ENCODE measurements around the gene ZDHHC11B. TPM values are rescaled to one million over a fixed set of nuclear protein-coding genes. Genes with fewer than 3 reads are reported as not detected.
A peak's percentile ranks its signal among the peaks of the same experiment; 100 is the strongest.

The ZDHHC11B gene
- total and polyA plus RNA-seq, 12 donors: 4.7 to 46.6 (median 10.3) TPM

GRCh38 chr5:676699-677076 is 107.8 kb downstream of the ZDHHC11B start:
- WGBS, 2 donors: 94 to 96% methylated on average over 48 of the region's 48 CpGs
- Histone ChIP-seq H3K9me3 (no peaks in the 10 kb centered on the region), H3K36me3 (no peaks in the 10 kb centered on the region), H3K4me3 (no peak overlapping the region), H3K27ac (no peak overlapping the region), H3K4me1 (peaks cover 25 to 37% (median 31%) of the 10 kb centered on the region in 9 donors), H3K27me3 (peaks cover 0 to 21% (median 0%) of the 10 kb centered on the region in 7 donors)
- intact Hi-C loops (cut with DNase I): loop anchor here in 1 of 10 donors (10.0 kb wide), 1 partner anchor 108 kb away; the partner anchor contains the start of gene ZDHHC11B
- ATAC-seq: no peak
- TF ChIP-seq, protein P1, sequence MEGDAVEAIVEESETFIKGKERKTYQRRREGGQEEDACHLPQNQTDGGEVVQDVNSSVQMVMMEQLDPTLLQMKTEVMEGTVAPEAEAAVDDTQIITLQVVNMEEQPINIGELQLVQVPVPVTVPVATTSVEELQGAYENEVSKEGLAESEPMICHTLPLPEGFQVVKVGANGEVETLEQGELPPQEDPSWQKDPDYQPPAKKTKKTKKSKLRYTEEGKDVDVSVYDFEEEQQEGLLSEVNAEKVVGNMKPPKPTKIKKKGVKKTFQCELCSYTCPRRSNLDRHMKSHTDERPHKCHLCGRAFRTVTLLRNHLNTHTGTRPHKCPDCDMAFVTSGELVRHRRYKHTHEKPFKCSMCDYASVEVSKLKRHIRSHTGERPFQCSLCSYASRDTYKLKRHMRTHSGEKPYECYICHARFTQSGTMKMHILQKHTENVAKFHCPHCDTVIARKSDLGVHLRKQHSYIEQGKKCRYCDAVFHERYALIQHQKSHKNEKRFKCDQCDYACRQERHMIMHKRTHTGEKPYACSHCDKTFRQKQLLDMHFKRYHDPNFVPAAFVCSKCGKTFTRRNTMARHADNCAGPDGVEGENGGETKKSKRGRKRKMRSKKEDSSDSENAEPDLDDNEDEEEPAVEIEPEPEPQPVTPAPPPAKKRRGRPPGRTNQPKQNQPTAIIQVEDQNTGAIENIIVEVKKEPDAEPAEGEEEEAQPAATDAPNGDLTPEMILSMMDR (IDR thresholded peaks at IDR 0.05): no peak
- DNase-seq: no peak

DNA sequence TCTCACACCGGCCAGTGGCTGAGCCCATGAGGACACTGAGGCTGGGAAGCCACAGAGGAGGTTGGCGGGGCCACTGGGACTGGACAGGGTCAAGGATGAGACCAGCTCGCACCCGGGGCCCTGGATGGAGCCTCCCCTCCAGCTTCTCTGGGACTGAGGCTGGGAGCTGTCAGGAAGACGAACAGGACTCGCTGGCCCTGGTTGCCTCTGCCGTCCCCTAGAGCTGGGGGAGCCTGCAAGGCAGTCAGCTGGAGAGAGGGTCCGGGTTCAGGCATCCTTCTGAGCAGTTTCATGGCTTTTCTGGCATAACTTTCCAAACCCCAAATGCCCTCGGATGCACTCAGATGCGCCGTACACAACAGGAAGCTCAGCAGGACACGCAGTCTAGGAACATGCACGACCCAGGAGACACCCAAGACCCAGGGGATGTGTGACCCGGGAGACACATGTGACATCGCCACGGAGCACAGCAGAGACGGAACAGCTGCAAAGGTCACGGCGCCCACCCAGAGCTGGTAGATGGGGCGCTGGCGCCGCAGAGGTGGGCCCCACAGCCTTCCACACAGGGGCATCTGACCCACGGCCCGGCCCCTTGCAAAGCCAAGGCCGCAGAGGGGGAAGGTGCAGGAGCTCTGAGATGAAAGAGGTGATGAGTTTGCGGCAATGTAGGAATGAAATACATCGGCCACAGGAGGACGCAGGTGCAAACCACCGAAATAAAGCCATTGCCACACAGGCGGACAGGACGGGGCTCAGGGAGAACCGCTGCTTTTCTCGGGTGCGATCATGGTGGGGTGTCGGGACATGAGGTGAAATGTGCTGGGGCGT is 108.4 kb downstream of the ZDHHC11B start:
- H3K4me3 ChIP-seq: no peak overlapping the region
- TF ChIP-seq, protein P1 (IDR thresholded peaks at IDR 0.05): no peak
- ATAC-seq (no peak), DNase-seq (no peak)
- intact Hi-C loops (cut with DNase I): loop anchor here in 1 of 10 donors (10.0 kb wide), 1 partner anchor 109 kb away; the partner anchor contains the start of gene ZDHHC11B
- no peaks in the 10 kb centered on the region for H3K9me3 ChIP-seq
- H3K36me3 ChIP-seq: no peaks in the 10 kb centered on the region
- no peak overlapping the region for H3K27ac ChIP-seq
- H3K4me1 ChIP-seq: peaks cover 25 to 43% (median 37%) of the 10 kb centered on the region in 9 donors
- H3K27me3 ChIP-seq: peaks cover 0 to 25% (median 0%) of the 10 kb centered on the region in 7 donors
- 77 to 84% methylated on average over 36 of the region's 36 CpGs for WGBS, 2 donors

DNA sequence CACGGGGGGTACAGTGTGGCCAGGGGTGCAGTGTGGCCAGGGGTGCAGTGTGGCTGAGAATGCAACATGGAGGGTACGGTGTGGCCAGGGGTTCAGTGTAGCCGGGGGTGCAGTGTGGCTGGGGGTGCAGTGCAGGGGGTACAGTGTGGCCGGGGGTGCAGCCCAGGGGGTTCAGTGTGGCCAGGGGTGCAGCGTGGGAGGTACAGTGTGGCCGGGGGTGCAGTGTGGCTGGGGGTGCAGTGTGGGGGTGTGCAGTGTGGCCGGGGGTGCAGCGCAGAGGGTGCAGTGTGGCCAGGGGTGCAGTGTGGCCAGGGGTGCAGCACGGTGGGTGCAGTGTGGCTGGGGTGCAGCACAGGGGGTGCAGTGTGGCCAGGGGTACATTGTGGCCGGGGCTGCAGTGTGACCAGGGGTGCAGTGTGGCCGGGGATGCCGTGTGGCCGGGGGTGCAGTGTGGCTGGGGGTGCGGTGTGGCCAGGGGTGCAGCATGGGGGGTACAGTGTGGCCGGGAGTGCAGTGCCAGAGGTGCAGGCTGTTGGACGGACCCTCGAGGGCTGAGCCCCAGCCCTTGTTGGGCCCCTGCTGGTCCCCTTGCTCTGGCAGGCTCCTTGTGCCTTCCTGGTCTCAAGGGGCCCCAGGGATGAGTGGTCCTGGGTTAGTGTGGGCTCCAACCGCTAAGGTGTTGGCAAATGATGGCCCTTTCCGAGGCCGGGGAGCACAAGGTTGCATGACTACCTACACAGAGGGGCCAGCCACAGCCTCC is 109.2 kb downstream of the ZDHHC11B start:
- Histone ChIP-seq H3K27me3 (peaks cover 0 to 25% (median 0%) of the 10 kb centered on the region in 7 donors), H3K27ac (peak overlapping the region in 1 of 10 donors; percentile 76), H3K4me3 (no peak overlapping the region), H3K36me3 (no peaks in the 10 kb centered on the region), H3K4me1 (peaks cover 25 to 45% (median 37%) of the 10 kb centered on the region in 9 donors), H3K9me3 (no peaks in the 10 kb centered on the region)
- intact Hi-C loops (cut with DNase I): loop anchor here in 1 of 10 donors (10.0 kb wide), 1 partner anchor 110 kb away; the partner anchor contains the start of gene ZDHHC11B
- TF ChIP-seq, protein P1 (IDR thresholded peaks at IDR 0.05): no peak
- ATAC-seq (no peak), DNase-seq (peak in 1 of 2 donors; percentile 3)
- 83 to 90% methylated on average over 20 of the region's 20 CpGs for WGBS, 2 donors

DNA sequence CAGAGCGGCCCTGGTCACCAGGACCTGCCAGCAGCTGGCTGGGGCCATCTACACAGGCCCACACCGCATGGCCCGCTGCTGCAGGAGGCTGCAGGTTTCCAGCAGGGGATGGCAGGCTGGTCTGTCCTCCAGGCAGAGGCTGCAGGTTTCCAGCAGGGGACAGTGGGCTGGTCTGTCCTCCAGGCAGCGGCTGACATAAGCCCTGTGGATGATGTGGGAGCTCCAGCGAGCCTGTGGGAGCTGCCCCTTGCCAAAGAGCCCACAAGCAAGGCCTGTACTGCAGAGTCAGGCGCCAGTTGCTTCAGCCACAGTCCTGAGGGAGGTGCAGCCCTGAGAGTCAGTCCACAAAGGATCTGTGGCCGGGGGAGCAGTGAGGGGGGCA is 109.9 kb downstream of the ZDHHC11B start:
- Histone ChIP-seq H3K27ac (peak overlapping the region in 8 of 10 donors; percentile 48 to 83 (median 70)), H3K9me3 (no peaks in the 10 kb centered on the region), H3K4me3 (no peak overlapping the region), H3K4me1 (peaks cover 25 to 45% (median 37%) of the 10 kb centered on the region in 9 donors), H3K27me3 (peaks cover 0 to 25% (median 0%) of the 10 kb centered on the region in 7 donors), H3K36me3 (no peaks in the 10 kb centered on the region)
- TF ChIP-seq, protein P1 (IDR thresholded peaks at IDR 0.05): peak in 1 of 9 donors; percentile 17
- intact Hi-C loops (cut with DNase I): loop anchor here in 7 of 10 donors (5.0 to 10.0 kb wide), 4 partner anchors 83 to 233 kb away; partner anchors contain the start of gene ZDHHC11B (in 1 of the 7)
- ATAC-seq: peak in 4 of 8 donors; percentile 1 to 10 (median 4)
- DNase-seq: peak in 1 of 2 donors; percentile 3
- 37 to 56% methylated on average over 5 to 7 of the region's 7 CpGs for WGBS, 2 donors

Data from heart right ventricle (tissue), 16 donors.